ENCODE data around the gene IL21R. TPM values are rescaled to one million over a fixed set of nuclear protein-coding genes. Genes with fewer than 3 reads are reported as not detected.

The IL21R gene
- total and polyA plus RNA-seq, 11 donors: 0.04 to 6.0 (median 0.26) TPM; not detected in 1

- 65 to 76% (median 72%) methylated on average over 9 of the region's 9 CpGs for WGBS, 4 donors
- ATAC-seq (no peak), DNase-seq (no peak)
- Histone ChIP-seq H3K27ac (no peak overlapping the region), H3K4me1 (peaks cover 0 to 5% (median 0%) of the 10 kb centered on the region in 12 donors), H3K27me3 (no peaks in the 10 kb centered on the region), H3K9me3 (no peaks in the 10 kb centered on the region), H3K36me3 (peaks cover 3 to 100% (median 99%) of the 10 kb centered on the region in 9 donors), H3K4me3 (no peak overlapping the region)
- TF ChIP-seq CTCF (IDR thresholded peaks at IDR 0.05) (no peak), POLR2A (IDR thresholded peaks at IDR 0.05) (no peak)
- intact Hi-C loops (cut with DNase I): no loop called here
Measured at GRCh38 chr16:27475561-27475960, 73.6 kb downstream of the IL21R start.

GRCh38 chr16:27476240-27476639 is 74.3 kb downstream of the IL21R start:
- peaks cover 0 to under 1% (median 0%) of the 10 kb centered on the region in 12 donors for H3K4me1 ChIP-seq
- H3K27ac ChIP-seq: no peak overlapping the region
- no peak overlapping the region for H3K4me3 ChIP-seq
- 94 to 95% (median 95%) methylated on average over 9 of the region's 9 CpGs for WGBS, 4 donors
- no peak for DNase-seq
- H3K27me3 ChIP-seq: no peaks in the 10 kb centered on the region
- intact Hi-C loops (cut with DNase I): no loop called here
- no peaks in the 10 kb centered on the region for H3K9me3 ChIP-seq
- no peak for TF ChIP-seq CTCF (IDR thresholded peaks at IDR 0.05)
- TF ChIP-seq POLR2A (IDR thresholded peaks at IDR 0.05): no peak
- H3K36me3 ChIP-seq: peaks cover 3 to 100% (median 99%) of the 10 kb centered on the region in 9 donors
- ATAC-seq: no peak

GRCh38 chr16:27480761-27481160 is 78.8 kb downstream of the IL21R start:
- DNase-seq: no peak
- H3K36me3 ChIP-seq: peaks cover 3 to 100% (median 100%) of the 10 kb centered on the region in 9 donors
- no peak overlapping the region for H3K27ac ChIP-seq

GRCh38 chr16:27481282-27481934 is 79.4 kb downstream of the IL21R start:
- DNase-seq: no peak
- TF ChIP-seq POLR2A (IDR thresholded peaks at IDR 0.05) (no peak), CTCF (IDR thresholded peaks at IDR 0.05) (no peak)
- Histone ChIP-seq H3K4me1 (no peaks in the 10 kb centered on the region), H3K36me3 (peaks cover 3 to 100% (median 100%) of the 10 kb centered on the region in 9 donors), H3K4me3 (no peak overlapping the region), H3K9me3 (no peaks in the 10 kb centered on the region), H3K27me3 (no peaks in the 10 kb centered on the region), H3K27ac (no peak overlapping the region)
- peak in 1 of 4 donors; percentile 23 for ATAC-seq
- intact Hi-C loops (cut with DNase I): no loop called here
- 89 to 90% (median 90%) methylated on average over 15 of the region's 15 CpGs for WGBS, 4 donors

More at GRCh38 chr16:27480761-27481160, 78.8 kb downstream of the IL21R start:
- Histone ChIP-seq H3K4me3 (no peak overlapping the region), H3K9me3 (no peaks in the 10 kb centered on the region), H3K27me3 (no peaks in the 10 kb centered on the region), H3K4me1 (no peaks in the 10 kb centered on the region)
- TF ChIP-seq CTCF (IDR thresholded peaks at IDR 0.05) (no peak), POLR2A (IDR thresholded peaks at IDR 0.05) (no peak)
- 87 to 93% (median 90%) methylated on average over 7 of the region's 7 CpGs for WGBS, 4 donors
- ATAC-seq: no peak
- intact Hi-C loops (cut with DNase I): no loop called here

Measured in heart left ventricle (tissue), 16 donors.